GM21825 (cell line): ENCODE data around the gene IPO11.
"Not testable (repeated sequence)": the region's sequence is repeated elsewhere in the genome, so short reads cannot be mapped to it uniquely, and the experiment has no call there.

Source experiments
- ATAC-seq: cut with Tn5 transposase; IDR thresholded peaks from one replicate; pipeline ENCODE4 v1.9.1; 2021; ENCODE audit warnings: mild to moderate bottlenecking, moderate library complexity; ENCODE audit not compliant: unreplicated experiment

The IPO11 gene

DNA sequence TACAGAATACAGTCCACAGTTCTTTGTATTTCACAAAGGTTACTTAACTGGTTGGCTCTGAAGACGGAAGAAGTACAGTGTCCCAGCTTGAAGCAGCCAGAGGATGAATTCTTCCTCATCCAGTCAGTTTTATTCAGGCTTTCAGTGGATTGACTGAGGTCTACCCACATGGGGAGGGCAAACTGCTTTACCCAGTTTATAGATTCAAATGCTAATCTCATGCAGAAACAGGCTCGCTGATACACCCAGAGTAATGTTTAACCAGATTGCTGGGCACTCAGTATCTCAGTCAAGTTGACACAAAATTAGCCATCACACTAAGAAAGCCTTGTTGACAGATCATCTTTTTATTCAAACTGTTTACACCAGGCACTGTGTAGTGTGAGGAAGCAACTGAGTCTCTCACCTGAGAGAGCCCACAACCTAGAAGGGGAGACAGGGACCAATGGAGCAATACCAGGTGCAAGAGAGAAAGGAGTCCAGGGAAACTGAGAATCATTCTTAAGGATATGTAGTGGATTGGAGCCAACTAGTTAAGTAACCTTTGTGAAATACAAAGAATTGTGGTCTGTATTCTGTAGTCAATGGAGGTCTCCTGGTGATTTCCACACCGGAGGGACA is 181.9 kb downstream of the IPO11 start:
- ATAC-seq = no peak

DNA sequence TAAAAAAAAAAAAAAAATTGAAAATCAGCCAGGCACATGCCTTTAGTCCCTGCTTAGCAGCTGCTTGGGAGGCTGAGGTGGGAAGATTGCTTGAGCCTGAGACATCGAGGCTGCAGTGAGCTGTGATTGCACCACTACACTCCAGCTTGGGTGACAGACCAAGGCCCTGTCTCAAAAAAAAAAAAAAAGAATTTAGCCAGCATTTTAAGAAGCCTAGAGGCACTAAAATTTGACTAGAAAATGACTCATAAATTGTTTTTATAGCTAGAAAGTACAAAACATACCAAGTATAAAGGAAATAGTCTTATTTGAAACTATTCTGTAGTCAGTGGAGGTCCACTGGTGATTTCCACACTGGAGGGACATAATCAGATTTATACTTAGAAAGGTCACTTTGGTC is 183.5 kb downstream of the IPO11 start:
- ATAC-seq = no peak

DNA sequence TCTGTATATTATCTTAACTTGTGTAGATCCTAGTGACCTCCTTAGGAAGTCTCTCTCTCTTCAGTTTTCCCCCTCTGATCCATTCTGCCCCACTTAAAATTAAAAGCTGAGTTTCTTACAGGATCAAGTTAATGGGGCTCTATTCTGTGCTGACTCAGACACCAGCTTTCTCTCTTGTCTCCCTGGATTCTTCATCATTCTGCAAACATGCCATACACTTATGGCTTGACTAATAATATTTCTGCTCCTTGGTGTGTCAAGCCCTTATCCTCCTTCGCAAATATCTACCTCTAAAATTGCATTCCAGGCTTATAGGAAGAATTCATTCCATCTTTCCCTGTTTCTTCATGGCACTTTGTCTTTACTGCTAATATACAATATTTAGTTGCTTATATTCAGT is 184.1 kb downstream of the IPO11 start:
- ATAC-seq = no peak

DNA sequence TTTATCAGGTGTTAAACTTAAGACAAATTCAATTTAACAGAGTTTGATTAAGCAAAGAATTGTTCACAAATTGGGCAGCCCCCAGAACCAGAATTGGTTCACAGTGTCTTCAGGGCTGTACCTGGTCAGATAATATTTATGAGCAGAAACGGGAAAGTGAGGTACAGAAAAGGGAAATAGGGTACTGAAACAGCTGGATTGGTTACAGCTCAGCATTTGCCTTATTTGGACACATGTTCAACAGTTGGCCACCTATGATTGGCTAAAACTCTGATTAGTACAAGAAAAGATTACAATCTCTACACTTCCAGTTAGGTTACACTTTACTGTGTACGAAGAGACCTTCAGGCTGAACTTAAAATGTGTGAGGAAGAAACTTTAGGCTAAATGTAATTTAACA is 184.8 kb downstream of the IPO11 start:
- ATAC-seq = no peak

DNA sequence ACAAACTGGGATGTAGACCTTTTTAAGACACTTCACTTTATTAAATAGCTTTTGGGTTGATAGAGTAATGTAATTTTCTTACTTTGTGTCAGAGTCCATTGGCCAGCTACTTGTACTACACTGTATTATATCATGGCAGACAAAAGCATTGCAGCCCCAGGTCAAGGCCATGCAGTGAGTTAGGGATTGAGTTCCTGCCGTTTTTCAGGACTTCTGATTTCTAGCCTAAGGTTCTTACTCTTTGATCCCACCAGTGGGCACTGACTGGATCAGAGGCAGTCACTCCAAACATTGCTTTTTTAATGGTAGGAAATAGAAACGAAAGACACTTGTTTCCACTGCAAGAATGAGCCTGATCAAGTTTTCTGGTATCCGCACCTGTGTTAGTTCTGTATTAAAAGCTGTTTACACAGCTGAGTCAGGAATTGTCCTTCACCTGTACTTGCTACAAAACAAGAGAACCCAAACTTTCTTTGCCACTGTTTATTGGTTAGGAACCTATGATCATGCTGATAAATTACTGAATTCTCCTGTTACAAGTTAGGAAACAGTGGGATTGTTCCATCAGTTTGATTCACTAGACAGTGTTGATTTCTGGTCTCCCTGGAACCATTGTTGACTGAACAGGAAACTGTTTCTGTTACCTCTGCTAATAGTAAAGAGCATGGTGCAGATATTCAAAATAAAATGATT is 188.1 kb downstream of the IPO11 start:
- ATAC-seq = no peak

DNA sequence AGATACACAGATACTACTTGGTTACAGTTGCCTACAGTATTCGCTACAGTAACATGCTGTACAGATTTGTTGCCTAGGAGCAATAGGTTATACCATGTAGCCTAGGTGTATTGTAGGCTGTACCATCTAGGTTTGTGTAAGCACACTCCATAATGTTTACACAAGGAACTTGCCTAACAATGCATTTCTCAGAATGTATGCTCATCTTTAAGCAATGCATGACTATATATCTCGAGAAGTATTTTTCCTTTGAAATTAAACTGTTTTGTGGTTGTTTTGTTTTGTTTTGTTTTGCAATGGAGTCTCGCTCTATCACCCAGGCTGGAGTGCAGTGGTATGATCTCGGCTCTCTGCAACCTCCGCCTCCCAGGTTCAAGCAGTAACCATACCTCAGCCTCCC is 191.4 kb downstream of the IPO11 start:
- no peak for ATAC-seq

DNA sequence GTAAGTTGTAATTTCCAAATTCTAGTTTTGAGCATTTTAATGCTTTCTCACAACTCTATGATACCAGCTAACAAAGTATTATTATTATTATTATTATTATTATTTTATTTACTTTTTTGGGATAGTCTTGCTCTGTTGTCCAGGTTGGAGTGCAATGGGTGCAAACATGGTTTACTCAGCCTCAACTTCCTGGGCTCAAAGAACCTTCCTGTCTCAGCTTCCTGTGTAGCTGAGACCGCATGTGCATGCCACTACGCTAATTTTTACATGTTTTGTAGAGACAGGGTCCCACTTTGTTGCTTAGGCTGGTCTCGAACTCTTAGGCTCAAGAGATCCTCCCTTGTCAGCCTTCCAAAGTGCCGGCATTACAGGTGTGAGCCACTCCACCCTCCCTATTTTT is 193.1 kb downstream of the IPO11 start:
- ATAC-seq = no peak

DNA sequence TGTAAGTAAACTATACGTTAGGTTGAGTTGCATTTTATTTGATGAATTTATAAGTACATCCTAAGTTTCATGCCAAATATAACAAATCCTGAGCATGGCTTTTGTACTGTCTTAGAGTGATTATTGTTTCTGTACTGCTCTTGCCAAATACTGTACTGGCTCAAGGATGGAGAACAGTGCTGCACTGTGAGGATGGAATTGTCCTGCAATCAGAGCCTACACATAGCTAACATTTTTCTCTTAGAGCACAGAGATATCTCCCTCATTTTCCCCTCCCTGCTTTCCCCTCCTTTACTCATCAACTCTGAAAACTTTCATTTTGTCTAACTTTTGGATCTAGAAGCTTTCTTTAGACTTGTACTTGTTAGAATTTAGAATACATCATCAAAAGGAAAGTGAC is 194.3 kb downstream of the IPO11 start:
- ATAC-seq = no peak

DNA sequence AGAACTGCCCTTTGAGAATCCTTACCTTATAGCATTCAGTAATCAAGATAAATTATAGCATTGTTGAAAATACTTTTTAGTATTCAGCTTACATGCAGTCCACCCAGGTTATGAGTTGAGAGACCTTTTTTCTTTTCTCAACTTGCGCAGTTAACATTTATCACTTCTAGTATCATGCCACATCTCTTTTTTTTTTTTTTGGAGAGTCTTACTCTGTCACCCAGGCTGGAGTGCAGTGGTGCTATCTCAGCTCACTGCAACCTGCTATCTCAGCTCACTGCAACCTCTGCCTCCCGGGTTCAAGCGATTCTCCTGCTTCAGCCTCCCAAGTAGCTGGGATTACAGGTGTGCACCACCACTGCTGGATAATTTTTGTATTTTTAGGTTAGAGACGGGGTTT is 195.1 kb downstream of the IPO11 start:
- ATAC-seq = no peak

DNA sequence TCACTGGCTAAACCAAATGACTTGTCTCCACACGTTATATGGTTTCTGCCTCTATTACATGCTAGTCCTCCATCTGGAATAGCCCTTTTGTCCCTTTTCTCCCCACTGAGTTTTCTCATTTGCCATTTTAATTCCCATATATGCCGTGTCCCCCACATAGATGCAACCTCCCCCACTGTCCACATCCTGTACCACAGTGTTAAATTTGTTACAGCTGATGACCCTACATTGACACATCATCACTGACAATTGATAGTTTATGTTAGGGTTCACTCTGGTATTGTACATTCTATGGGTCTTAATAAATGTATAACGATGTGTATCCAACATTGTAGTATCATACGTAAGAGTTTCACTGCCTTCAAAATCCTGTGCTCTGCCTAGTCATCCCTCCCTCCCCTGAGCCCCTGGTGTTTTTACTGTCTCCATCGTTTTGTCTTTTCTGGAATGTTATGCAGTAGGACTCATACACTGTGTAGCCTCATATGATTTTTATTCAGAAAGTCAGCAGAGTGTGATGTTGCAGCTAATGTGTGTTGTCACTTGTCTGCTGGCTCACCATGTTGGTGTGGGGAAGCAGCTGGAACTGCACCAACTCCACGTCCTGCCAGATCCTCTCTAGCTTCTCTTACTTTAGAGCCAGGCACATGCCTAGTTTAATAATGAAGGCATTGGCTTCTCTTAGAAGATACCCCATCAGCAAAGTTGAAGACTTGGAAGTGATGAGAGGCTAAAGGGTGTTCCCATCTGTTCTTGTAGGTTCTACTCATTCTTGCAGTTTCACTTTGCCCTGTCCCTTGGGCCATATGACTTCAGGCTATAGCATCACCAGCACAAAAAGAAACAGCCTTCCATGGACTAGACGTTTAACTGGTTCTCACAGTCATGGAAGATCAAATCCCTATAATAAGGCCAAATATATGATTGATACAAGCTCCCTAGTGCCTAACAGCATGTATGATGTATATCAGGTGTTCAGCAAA is 196.3 kb downstream of the IPO11 start:
- ATAC-seq = no peak

DNA sequence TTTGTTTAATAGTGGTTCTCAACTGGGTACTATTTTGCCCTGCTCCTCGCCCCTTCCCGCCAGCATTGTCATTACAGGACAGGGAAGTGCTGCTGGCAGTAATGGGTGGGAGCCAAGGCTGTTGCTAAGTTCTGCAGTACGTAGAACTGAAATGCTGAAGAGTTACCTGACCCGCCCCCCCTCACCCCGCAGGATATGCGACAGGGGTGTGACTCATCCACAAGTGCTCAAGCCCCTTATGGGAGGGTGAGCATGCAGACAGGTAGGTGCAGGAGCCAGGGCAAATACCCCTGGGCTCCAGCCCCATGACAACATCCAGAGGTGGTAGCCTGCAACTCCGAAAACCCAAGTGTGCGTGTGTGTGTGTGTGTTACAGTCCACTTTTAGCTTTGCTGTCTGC is 201.8 kb downstream of the IPO11 start:
- no peak for ATAC-seq

DNA sequence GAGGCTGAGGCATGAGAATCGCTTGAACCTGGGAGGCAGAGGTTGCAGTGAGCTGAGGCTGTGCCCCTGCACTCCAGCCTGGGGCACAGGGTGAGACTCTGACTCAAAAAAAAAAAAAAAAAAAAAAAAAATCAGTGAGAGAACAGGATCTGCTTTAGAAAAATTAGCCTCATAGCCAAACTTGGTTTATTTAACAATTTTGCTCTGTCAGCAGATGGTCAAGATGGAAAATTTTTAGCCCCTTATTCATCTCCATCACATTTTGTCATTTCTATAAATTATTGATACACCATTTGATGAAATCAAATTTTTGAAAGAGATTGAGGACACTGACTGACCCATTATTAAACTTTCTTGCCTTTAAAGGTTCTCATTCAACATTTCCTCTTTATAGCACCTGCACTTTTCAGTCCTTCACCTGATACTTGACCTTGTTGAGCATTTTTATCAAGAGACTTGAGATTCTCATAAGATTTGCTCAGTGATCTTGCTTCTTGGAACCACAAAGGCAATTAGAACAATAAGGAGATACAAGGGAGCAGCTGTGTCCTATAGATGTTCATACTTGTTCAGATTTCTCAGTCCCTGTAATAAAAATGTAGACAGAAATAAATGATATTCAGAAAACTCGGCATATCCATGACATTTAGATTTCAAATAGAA is 204.2 kb downstream of the IPO11 start:
- no peak for ATAC-seq

DNA sequence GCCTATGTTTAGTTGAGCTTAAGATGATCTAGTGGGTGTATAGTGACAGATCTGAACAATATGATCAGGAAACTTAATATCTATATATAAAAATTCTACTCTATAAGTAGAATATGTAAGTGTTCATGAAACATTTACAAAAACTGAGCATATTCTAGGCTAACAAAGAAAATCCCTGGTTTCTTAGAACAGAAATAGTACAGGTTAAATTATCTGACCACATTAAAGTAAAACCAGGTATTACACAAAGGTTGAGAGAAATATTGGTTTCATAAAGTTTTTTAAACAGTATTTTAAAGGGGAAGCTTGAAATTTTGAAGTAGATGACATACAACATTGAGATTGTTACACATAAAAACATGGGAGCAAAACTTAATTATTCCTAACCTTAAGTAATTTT is 205.4 kb downstream of the IPO11 start:
- ATAC-seq = no peak

DNA sequence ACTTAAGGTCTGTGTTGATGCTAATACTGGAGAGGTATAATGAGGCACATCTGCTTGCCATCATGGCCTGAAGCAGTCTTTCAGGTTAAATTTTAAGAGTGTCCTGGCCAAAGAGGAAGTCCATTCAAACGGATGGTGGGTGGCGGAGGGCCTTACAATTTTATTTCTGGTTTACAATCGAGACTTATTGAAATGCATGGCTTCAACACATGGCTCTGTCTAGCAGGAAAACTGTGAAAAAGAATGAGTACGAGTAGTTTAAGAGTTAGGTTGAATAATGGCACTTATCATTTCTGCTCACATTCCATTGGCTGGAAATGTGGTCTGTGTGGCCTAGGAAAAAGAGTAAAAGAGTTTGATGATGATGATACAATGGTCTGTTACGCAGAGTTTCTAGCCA is 208.2 kb downstream of the IPO11 start:
- no peak for ATAC-seq

DNA sequence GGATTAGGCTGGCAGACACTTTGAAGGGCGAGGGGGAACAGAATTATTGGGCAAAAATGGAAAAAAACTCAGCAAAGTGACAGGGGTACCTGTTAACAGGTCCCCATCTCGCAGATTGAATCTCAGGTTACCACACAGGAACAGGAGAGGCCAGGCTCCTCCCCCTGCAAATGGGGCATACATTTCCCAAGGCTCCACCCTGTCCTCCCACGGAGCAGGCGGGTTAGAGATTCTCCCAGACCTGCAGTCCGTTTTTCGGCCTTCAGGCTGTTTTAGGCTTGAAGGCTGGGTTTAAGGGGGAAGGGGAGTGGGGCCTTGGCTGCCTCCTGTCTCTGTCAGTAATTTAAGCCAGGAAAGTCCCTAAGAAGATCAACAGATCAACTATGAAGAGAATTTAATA is 208.7 kb downstream of the IPO11 start:
- no peak for ATAC-seq

DNA sequence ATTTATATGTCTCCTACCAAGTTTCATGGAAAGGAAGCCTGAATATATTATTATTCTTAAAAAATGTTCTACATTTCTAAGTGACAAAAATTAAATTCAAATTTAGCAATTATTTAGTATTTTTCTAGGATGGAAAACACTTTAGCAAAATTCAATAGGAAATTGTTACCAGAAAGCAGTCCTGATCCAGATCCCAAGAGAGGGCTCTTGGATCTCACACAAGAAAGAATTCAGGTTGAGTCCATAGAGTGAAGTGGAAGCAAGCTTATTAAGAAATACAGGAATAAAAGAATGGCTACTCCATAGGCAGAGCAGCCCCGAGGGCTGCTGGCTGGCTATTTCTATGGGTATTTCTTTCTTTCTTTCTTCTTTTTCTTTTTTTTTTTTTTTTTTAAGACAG is 210.7 kb downstream of the IPO11 start:
- no peak for ATAC-seq

DNA sequence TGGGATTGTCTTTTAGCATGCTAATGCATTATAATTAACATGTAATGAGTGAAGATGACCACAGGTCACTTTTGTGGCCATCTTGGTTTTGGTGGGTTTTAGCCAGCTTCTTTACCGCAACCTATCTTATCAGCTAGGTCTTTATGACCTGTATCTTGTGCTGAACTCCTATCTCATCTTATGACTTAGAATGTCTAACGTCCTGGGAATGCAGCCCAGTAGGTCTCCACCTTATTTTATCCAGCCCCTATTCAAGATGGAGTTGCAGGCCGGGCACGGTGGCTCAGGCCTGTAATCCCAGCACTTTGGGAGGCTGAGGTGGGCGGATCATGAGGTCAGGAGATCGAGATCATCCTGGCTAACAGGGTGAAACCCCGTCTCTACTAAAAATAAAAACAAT is 211.9 kb downstream of the IPO11 start:
- ATAC-seq = not testable (repeated sequence)

DNA sequence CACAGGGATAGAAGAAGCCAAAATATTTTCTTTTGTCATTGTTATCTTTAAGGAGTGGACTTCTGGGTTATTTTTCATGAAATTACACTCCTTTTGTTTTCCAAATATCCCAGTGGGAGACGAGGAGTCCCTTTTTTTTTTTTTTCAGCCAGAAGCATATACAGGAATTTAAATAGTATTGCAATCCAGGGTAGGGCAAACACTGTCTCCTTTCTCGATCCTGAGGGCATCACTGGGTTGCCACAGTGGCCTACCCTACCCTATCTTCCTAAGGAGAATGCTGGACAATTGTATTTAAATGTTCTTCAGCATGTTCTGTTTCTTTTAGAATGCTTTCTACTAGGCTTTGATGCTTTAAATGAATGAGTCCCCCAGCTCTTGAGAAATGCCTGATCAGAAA is 214.0 kb downstream of the IPO11 start:
- no peak for ATAC-seq

DNA sequence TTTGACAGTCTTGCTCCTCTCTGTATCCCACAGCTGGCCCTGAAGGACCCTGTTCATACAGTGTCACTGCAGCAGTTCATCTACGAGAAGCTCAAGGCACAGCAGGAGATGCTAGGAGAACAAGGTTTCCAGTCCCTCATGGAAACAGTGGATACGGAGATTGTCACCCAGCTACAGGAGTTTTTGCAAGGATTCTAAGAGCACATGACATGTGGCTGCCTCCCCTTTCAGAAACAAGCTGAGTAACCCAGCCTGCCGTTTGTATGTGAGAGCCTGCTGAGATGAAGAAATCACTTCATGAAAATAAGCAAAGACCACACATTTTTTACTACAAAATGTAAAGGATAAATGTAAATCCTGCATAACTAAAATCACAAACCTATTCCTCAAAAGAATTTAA is 214.6 kb downstream of the IPO11 start:
- no peak for ATAC-seq

DNA sequence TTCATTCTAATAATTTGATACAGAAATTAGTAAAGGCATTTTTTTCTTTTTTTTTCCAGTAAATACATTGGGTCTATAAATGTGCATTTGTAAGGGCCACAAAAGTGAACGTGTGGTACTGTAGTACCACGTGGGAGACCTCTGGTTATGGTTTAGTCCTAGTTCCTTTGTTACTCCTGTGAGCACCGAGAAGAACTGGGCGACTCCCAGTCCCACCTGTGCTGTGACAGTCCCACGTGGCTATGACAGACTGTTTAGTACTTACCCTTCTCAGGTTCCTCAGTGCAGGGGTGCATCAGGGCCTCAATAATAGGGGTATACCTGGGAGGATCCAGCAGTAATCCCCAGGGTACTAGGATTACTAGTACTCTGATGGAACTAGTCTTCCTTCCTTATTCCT is 215.3 kb downstream of the IPO11 start:
- no peak for ATAC-seq

DNA sequence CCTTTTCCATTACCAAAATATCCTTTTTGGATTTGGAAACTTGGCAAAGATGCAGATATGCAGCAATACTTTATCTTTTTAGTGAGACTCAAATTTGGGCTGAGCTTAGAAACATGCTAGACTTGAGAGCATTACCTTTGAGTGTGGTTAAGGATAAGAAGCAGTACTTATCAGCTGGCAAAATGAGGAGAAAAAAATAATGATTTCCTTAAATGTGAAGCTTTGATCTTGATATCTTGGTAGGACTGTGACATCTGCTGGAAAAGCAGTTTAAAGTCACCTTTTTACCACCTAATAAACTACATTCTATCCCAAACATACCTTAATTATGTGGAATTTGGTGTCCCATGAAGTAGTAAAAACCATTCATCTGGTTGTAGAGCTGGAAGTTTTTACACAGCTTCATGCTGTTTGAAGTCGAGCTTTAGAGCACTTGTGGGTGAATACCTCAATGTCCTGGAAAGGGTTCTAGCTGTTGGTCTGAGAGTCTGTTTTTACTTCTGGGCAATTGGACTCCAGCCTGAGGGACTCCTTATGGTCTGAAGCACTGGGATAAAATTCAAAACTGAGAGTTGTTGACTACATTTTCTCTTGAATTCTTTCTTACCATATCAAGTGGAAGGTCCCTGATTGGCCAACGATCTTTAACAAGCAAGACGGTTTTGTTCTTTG is 219.5 kb downstream of the IPO11 start:
- no peak for ATAC-seq
